Common myeloid progenitor, CD34-positive (primary cell): Measurements from ENCODE around the gene CHRDL2.

Source experiments
- CTCF ChIA-PET: fragments of 350-600 bp; sonication (Branson Sonifier 250); formaldehyde crosslinking; loops from one replicate; lab custom pipeline; 2021; ENCODE audit warnings: antibody characterized with exemption; lab: Charles Lee
- POLR2A ChIA-PET: fragments of 350-600 bp; sonication (Branson Sonifier 250); formaldehyde crosslinking; loops from one replicate; lab custom pipeline; 2021; ENCODE audit warnings: antibody characterized with exemption; lab: Charles Lee
- DNase-seq, 3 donors: peaks; one replicate each; pipeline versions ENCODE4 v3.0.0 to v3.0.0-alpha.2; 2013
- H3K27ac ChIP-seq, 2 experiments: 1 replicate in 1 of 2; 2 replicates in 1 of 2; pipeline ENCODE4 v1.7.0; 2013; ENCODE audit warnings: inconsistent platforms in 2 of 2, low read length in 2 of 2, mild to moderate bottlenecking in 2 of 2, low read depth in 1 of 2, moderate library complexity in 1 of 2; ENCODE audit not compliant: severe bottlenecking in 2 of 2, insufficient read depth in 1 of 2, poor library complexity in 1 of 2
- H3K27me3 ChIP-seq, 5 experiments: replicated peaks in 2 of 5; 1 replicate in 3 of 5; 2 replicates in 2 of 5; pipeline versions ENCODE4 v1.6.1 to v1.7.0; 2013; ENCODE audit warnings: low read length in 4 of 5, mild to moderate bottlenecking in 2 of 5, moderate library complexity in 2 of 5, inconsistent platforms in 1 of 5; ENCODE audit not compliant: insufficient read depth in 5 of 5, control insufficient read depth in 4 of 5
- H3K36me3 ChIP-seq, 4 experiments: 1 replicate in 2 of 4; 2 replicates in 2 of 4; pipeline versions ENCODE4 v1.6.1 to v1.7.0; 2013; ENCODE audit warnings: low read length in 3 of 4, control low read depth in 1 of 4, mild to moderate bottlenecking in 1 of 4; ENCODE audit not compliant: control insufficient read depth in 4 of 4, insufficient read depth in 4 of 4
- H3K4me1 ChIP-seq, 4 experiments: 1 replicate in 3 of 4; 2 replicates in 1 of 4; pipeline versions ENCODE4 v1.6.1 to v1.7.1; 2013; ENCODE audit warnings: low read length in 3 of 4, mild to moderate bottlenecking in 3 of 4, control low read depth in 1 of 4, inconsistent platforms in 1 of 4, moderate library complexity in 1 of 4; ENCODE audit not compliant: control insufficient read depth in 4 of 4, insufficient read depth in 4 of 4; ENCODE audit errors: control extremely low read depth in 1 of 4
- H3K4me3 ChIP-seq, 7 experiments: 1 replicate in 4 of 7; 2 replicates in 3 of 7; pipeline versions ENCODE4 v1.5.1 to v1.7.0; 2013; ENCODE audit warnings: mild to moderate bottlenecking in 7 of 7, low read length in 6 of 7, moderate library complexity in 6 of 7, inconsistent platforms in 2 of 7, low read depth in 2 of 7, control low read depth in 1 of 7; ENCODE audit not compliant: insufficient read depth in 4 of 7, control insufficient read depth in 1 of 7; ENCODE audit errors: extremely low read depth in 1 of 7
- H3K9me3 ChIP-seq, 5 experiments: 1 replicate in 4 of 5; 2 replicates in 1 of 5; pipeline versions ENCODE4 v1.6.1 to v1.7.1; 2013; ENCODE audit warnings: low read length in 4 of 5, mild to moderate bottlenecking in 2 of 5, inconsistent platforms in 1 of 5, low read depth in 1 of 5, moderate library complexity in 1 of 5; ENCODE audit not compliant: control insufficient read depth in 4 of 5, insufficient read depth in 2 of 5; ENCODE audit errors: control extremely low read depth in 1 of 5
- WGBS: methylation state at CpG from one replicate; pipeline ENCODE4 v1.1.5; 2013; ENCODE audit not compliant: insufficient coverage; 5-methylcytosine and 5-hydroxymethylcytosine counted together

Gene CHRDL2

GRCh38 chr11:74678591-74679512 is 52.4 kb downstream of the CHRDL2 start:
- 91% methylated on average over 11 of the region's 13 CpGs for WGBS
- POLR2A ChIA-PET, result no interaction called here

GRCh38 chr11:74678041-74678440 is 53.2 kb downstream of the CHRDL2 start:
- H3K27me3 ChIP-seq, result peaks cover 0 to 5% (median 0%) of the 10 kb centered on the region in 5 experiments
- H3K36me3 ChIP-seq, result no peaks in the 10 kb centered on the region
- CTCF ChIA-PET, result interaction anchor here (0.6 to 1.2 kb wide), 4 partner anchors 8 to 47 kb away, joined by 3 to 4 read pairs (median 3); no protein-coding TSS in a partner anchor
- H3K4me1 ChIP-seq, result no peaks in the 10 kb centered on the region
- DNase-seq, result no peak
- no peak overlapping the region for H3K27ac ChIP-seq
- POLR2A ChIA-PET, result no interaction called here
- H3K9me3 ChIP-seq, result peaks cover 0 to 3% (median 0%) of the 10 kb centered on the region in 5 experiments
- 97% methylated on average over 4 of the region's 5 CpGs for WGBS
- H3K4me3 ChIP-seq, result no peak overlapping the region

More at GRCh38 chr11:74678591-74679512, 52.4 kb downstream of the CHRDL2 start:
- Histone ChIP-seq H3K9me3 (peaks cover 0 to 3% (median 0%) of the 10 kb centered on the region in 5 experiments), H3K27me3 (peaks cover 0 to 11% (median under 1%) of the 10 kb centered on the region in 5 experiments), H3K4me1 (peaks cover 0 to 8% (median 2%) of the 10 kb centered on the region in 4 experiments), H3K4me3 (no peak overlapping the region), H3K36me3 (no peaks in the 10 kb centered on the region), H3K27ac (no peak overlapping the region)
- no peak for DNase-seq
- CTCF ChIA-PET, result interaction anchor here (0.6 kb wide), 1 partner anchor 18 kb away, joined by 3 read pairs; no protein-coding TSS in a partner anchor

- no peaks in the 10 kb centered on the region for H3K4me1 ChIP-seq
- DNase-seq, result no peak
- no peak overlapping the region for H3K27ac ChIP-seq
- WGBS, result 98% methylated on average over 6 of the region's 6 CpGs
- H3K4me3 ChIP-seq, result no peak overlapping the region
- no peaks in the 10 kb centered on the region for H3K36me3 ChIP-seq
- ChIA-PET POLR2A (interaction anchor here (0.5 to 0.7 kb wide), 2 partner anchors 11 to 122 kb away, joined by 3 to 5 read pairs; no protein-coding TSS in a partner anchor), CTCF (interaction anchor here (1.1 to 1.2 kb wide), 3 partner anchors 9 to 48 kb away, joined by 3 to 4 read pairs (median 3); no protein-coding TSS in a partner anchor)
- peaks cover 0 to 3% (median 0%) of the 10 kb centered on the region in 5 experiments for H3K9me3 ChIP-seq
- H3K27me3 ChIP-seq, result no peaks in the 10 kb centered on the region
Measured at GRCh38 chr11:74677131-74677530, 54.1 kb downstream of the CHRDL2 start.

GRCh38 chr11:74676596-74676995 is 54.6 kb downstream of the CHRDL2 start:
- H3K9me3 ChIP-seq, result peaks cover 0 to 3% (median 0%) of the 10 kb centered on the region in 5 experiments
- no peak overlapping the region for H3K4me3 ChIP-seq
- no peaks in the 10 kb centered on the region for H3K4me1 ChIP-seq
- WGBS, result 89% methylated on average over 5 of the region's 5 CpGs
- H3K36me3 ChIP-seq, result no peaks in the 10 kb centered on the region
- CTCF ChIA-PET, result no interaction called here
- no peak for DNase-seq
- POLR2A ChIA-PET, result interaction anchor here (0.5 to 0.7 kb wide), 2 partner anchors 12 to 123 kb away, joined by 3 to 5 read pairs; no protein-coding TSS in a partner anchor
- no peak overlapping the region for H3K27ac ChIP-seq
- no peaks in the 10 kb centered on the region for H3K27me3 ChIP-seq

GRCh38 chr11:74675761-74676160 is 55.5 kb downstream of the CHRDL2 start:
- DNase-seq, result no peak
- CTCF ChIA-PET, result no interaction called here
- H3K27me3 ChIP-seq, result no peaks in the 10 kb centered on the region

GRCh38 chr11:74673693-74674360 is 57.4 kb downstream of the CHRDL2 start:
- H3K4me1 ChIP-seq, result no peaks in the 10 kb centered on the region
- H3K27me3 ChIP-seq, result no peaks in the 10 kb centered on the region
- no peak overlapping the region for H3K27ac ChIP-seq
- H3K9me3 ChIP-seq, result peaks cover 0 to 3% (median 0%) of the 10 kb centered on the region in 5 experiments
- POLR2A ChIA-PET, result no interaction called here
- no peaks in the 10 kb centered on the region for H3K36me3 ChIP-seq
- DNase-seq, result no peak
- 100% methylated on average over 3 of the region's 7 CpGs for WGBS
- H3K4me3 ChIP-seq, result no peak overlapping the region
- CTCF ChIA-PET, result interaction anchor here (1.0 kb wide), 1 partner anchor 8 kb away, joined by 3 read pairs; no protein-coding TSS in a partner anchor

More at GRCh38 chr11:74675761-74676160, 55.5 kb downstream of the CHRDL2 start:
- POLR2A ChIA-PET, result no interaction called here
- WGBS, result 100% methylated on average over 1 of the region's 3 CpGs
- Histone ChIP-seq H3K27ac (no peak overlapping the region), H3K4me3 (no peak overlapping the region), H3K4me1 (no peaks in the 10 kb centered on the region), H3K36me3 (no peaks in the 10 kb centered on the region), H3K9me3 (peaks cover 0 to 3% (median 0%) of the 10 kb centered on the region in 5 experiments)
